ENCODE measurements around the gene INVS. TPM values are rescaled to one million over a fixed set of nuclear protein-coding genes. Genes with fewer than 3 reads are reported as not detected.

Gene INVS
- total RNA-seq, 6 donors from 2014 or later: 14.7 to 43.0 (median 23.3) TPM

DNA sequence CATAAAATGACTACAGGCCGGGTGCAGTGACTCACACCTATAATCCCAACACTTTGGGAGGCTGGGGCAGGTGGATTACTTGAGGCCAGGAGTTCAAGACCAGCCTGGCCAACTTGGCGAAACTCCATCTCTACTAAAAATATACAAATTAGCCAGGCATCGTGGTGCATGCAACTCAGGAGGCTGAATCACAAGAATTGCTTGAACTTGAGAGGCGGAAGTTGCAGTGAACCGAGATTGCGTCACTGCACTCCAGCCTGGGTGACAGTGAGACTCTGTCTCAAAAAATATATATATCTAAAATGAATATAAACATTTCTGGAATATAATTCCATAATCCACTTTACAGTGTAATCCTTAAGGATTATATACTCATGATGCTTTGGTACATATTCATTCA is 187.2 kb downstream of the INVS start:
- no peak overlapping the region for H3K4me3 ChIP-seq
- H3K27me3 ChIP-seq: no peaks in the 10 kb centered on the region
- WGBS, 2 donors: 91 to 92% methylated on average over 6 of the region's 6 CpGs
- ATAC-seq (ENCODE audit: low FRiP score in 2 of 2) (no peak), DNase-seq (no peak)
- no peaks in the 10 kb centered on the region for H3K4me1 ChIP-seq
- TF ChIP-seq POLR2AphosphoS5 (IDR thresholded peaks at IDR 0.05): no peak
- TF ChIP-seq, protein P1, sequence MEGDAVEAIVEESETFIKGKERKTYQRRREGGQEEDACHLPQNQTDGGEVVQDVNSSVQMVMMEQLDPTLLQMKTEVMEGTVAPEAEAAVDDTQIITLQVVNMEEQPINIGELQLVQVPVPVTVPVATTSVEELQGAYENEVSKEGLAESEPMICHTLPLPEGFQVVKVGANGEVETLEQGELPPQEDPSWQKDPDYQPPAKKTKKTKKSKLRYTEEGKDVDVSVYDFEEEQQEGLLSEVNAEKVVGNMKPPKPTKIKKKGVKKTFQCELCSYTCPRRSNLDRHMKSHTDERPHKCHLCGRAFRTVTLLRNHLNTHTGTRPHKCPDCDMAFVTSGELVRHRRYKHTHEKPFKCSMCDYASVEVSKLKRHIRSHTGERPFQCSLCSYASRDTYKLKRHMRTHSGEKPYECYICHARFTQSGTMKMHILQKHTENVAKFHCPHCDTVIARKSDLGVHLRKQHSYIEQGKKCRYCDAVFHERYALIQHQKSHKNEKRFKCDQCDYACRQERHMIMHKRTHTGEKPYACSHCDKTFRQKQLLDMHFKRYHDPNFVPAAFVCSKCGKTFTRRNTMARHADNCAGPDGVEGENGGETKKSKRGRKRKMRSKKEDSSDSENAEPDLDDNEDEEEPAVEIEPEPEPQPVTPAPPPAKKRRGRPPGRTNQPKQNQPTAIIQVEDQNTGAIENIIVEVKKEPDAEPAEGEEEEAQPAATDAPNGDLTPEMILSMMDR (IDR thresholded peaks at IDR 0.05): no peak
- no peak for TF ChIP-seq POLR2A (IDR thresholded peaks at IDR 0.05)
- no peak for TF ChIP-seq EP300 (IDR thresholded peaks at IDR 0.05)
- no peak overlapping the region for H3K27ac ChIP-seq
- H3K9me3 ChIP-seq: peaks cover 0 to 4% (median 0%) of the 10 kb centered on the region in 4 donors
- peaks cover 3 to 72% (median 23%) of the 10 kb centered on the region in 4 donors for H3K36me3 ChIP-seq

DNA sequence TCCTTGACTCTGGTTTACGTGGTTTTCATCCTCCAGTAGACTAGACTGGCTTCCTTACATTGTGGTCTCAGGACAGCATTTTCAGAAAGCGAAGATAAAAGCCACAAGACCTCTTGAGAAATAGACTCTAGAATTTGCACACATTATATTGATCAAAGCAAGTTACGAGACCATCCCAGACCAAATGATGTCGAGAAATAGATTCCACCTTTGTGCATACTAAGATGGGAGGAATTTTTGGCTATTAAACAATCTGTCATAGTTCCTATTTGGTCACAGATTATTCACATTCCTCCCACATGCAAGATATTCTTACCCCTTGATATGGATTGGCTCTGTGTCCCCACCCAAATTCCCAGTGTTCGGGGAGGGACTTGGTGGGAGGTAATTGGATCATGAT is 188.1 kb downstream of the INVS start:
- no peak for ATAC-seq (ENCODE audit: low FRiP score in 2 of 2)
- TF ChIP-seq POLR2A (IDR thresholded peaks at IDR 0.05) (no peak), EP300 (IDR thresholded peaks at IDR 0.05) (no peak), POLR2AphosphoS5 (IDR thresholded peaks at IDR 0.05) (no peak)
- TF ChIP-seq, protein P1 (IDR thresholded peaks at IDR 0.05): no peak
- no peak for DNase-seq
- peaks cover 0 to 4% (median 0%) of the 10 kb centered on the region in 4 donors for H3K9me3 ChIP-seq
- no peak overlapping the region for H3K27ac ChIP-seq
- H3K27me3 ChIP-seq: no peaks in the 10 kb centered on the region
- H3K4me1 ChIP-seq: no peaks in the 10 kb centered on the region
- H3K36me3 ChIP-seq: peaks cover 3 to 80% (median 24%) of the 10 kb centered on the region in 4 donors
- H3K4me3 ChIP-seq: no peak overlapping the region
- WGBS, 2 donors: 93% methylated on average over 5 of the region's 5 CpGs

DNA sequence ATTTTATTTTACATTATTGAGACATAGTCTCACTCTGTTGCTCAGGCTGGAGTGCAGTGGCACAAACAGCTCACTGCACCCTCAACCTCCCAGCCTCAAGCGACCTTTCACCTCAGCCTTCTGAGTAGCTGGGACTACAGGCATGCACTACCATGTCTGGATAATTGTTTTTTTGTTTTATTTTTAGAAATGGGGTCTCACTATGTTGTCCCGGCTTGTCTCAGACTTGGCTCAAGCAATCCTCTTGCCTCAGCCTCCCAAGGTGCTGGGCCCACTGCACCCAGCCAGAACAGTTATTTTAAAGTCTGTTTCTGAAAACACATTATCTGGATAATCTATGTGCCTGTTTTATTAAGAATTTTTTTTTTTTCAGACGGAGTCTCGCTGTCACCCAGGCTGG is 191.7 kb downstream of the INVS start:
- Histone ChIP-seq H3K36me3 (peaks cover 8 to 80% (median 31%) of the 10 kb centered on the region in 4 donors), H3K27me3 (no peaks in the 10 kb centered on the region), H3K4me3 (no peak overlapping the region), H3K27ac (no peak overlapping the region), H3K4me1 (no peaks in the 10 kb centered on the region), H3K9me3 (no peaks in the 10 kb centered on the region)
- no peak for TF ChIP-seq POLR2A (IDR thresholded peaks at IDR 0.05)
- ATAC-seq (ENCODE audit: low FRiP score in 2 of 2) (no peak), DNase-seq (no peak)
- 93 to 98% methylated on average over 4 of the region's 4 CpGs for WGBS, 2 donors

DNA sequence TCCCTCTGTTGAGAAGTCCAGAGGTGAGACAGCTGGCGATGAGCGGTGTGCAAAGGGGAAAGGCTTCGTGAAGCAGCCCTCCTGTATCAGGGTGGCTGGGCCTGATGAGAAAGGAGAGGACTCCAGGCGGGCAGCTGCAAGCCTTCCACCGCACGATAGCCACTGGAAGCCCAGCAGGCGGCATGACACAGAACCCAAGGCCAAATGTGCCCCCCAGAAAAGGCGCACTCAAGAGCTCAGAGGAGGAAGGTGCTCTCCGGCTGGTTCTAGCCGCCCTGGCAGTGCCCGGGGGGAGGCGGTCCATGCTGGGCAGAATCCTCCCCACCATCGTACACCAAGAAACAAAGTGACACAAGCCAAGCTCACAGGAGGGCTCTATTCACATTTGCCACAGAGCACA is 193.4 kb downstream of the INVS start:
- WGBS, 2 donors: 97 to 100% methylated on average over 8 to 13 of the region's 13 CpGs
- no peak overlapping the region for H3K4me3 ChIP-seq
- no peak for ATAC-seq (ENCODE audit: low FRiP score in 2 of 2)
- no peak overlapping the region for H3K27ac ChIP-seq
- no peaks in the 10 kb centered on the region for H3K27me3 ChIP-seq
- peak in 1 of 2 donors; percentile 36 for DNase-seq
- TF ChIP-seq, protein P1 (IDR thresholded peaks at IDR 0.05): no peak
- TF ChIP-seq EP300 (IDR thresholded peaks at IDR 0.05): no peak
- TF ChIP-seq POLR2A (IDR thresholded peaks at IDR 0.05): no peak
- TF ChIP-seq POLR2AphosphoS5 (IDR thresholded peaks at IDR 0.05): no peak
- no peaks in the 10 kb centered on the region for H3K9me3 ChIP-seq
- H3K36me3 ChIP-seq: peaks cover 8 to 82% (median 29%) of the 10 kb centered on the region in 4 donors
- no peaks in the 10 kb centered on the region for H3K4me1 ChIP-seq

DNA sequence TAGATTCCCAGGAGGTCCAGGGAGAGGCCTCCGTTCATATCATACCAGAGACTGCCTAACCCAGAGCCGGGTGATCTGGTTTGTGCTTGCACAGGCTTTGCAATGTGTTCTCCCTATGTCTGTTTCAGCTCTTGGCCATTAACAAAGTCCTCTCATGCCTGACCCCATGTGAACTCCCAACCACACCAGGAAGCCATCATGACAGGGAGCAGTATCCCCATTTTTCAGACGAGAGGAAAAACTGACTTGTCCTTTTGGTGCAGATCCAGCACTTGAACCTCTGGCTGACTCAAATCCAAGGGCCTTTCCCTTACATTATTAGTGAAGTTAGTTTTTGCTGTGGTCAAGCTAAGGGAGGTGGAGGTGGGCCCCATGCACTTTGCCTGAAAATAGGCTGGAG is 195.3 kb downstream of the INVS start:
- no peak for ATAC-seq (ENCODE audit: low FRiP score in 2 of 2)
- TF ChIP-seq POLR2A (IDR thresholded peaks at IDR 0.05) (no peak), POLR2AphosphoS5 (IDR thresholded peaks at IDR 0.05) (no peak), EP300 (IDR thresholded peaks at IDR 0.05) (no peak)
- TF ChIP-seq, protein P1 (IDR thresholded peaks at IDR 0.05): no peak
- H3K36me3 ChIP-seq: peaks cover 8 to 79% (median 28%) of the 10 kb centered on the region in 4 donors
- no peaks in the 10 kb centered on the region for H3K27me3 ChIP-seq
- H3K9me3 ChIP-seq: no peaks in the 10 kb centered on the region
- DNase-seq: no peak
- H3K4me3 ChIP-seq: no peak overlapping the region
- H3K4me1 ChIP-seq: no peaks in the 10 kb centered on the region
- no peak overlapping the region for H3K27ac ChIP-seq
- WGBS, 2 donors: 78 to 81% methylated on average over 3 of the region's 3 CpGs

Data from upper lobe of left lung (tissue), 6 donors.